HG03571 (cell line): Measurements from ENCODE around the gene IMPA2.

Source experiments
- ATAC-seq: cut with Tn5 transposase; IDR thresholded peaks from one replicate; pipeline ENCODE4 v1.9.1; 2021; ENCODE audit not compliant: unreplicated experiment

The IMPA2 gene

GRCh38 chr18:12046046-12046750, 64.9 kb downstream of the IMPA2 start:
- no peak for ATAC-seq

GRCh38 chr18:12046751-12047335, 65.5 kb downstream of the IMPA2 start:
- no peak for ATAC-seq

GRCh38 chr18:12048010-12048826, 66.9 kb downstream of the IMPA2 start:
- ATAC-seq, result no peak

DNA sequence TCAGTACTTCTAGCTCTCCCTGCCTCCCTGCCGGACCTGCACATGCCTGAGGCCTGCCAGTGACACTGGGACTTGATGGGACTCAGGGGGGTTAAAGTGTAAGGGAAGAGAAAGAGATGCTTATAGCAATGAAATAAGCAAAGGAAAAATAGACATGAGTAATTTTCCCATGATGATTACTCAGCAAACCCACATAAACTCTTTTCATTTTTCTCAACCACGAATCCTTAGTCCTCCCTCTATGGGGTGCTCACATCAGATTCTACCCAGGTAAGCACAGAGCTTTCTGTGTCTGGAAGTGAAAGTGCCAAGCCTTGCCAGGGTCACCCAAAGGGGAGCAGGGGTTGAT, 67.5 kb downstream of the IMPA2 start:
- ATAC-seq, result no peak

GRCh38 chr18:12049978-12050811, 68.9 kb downstream of the IMPA2 start:
- peak; percentile 91 for ATAC-seq

GRCh38 chr18:12052866-12053265, 71.6 kb downstream of the IMPA2 start:
- ATAC-seq, result no peak

DNA sequence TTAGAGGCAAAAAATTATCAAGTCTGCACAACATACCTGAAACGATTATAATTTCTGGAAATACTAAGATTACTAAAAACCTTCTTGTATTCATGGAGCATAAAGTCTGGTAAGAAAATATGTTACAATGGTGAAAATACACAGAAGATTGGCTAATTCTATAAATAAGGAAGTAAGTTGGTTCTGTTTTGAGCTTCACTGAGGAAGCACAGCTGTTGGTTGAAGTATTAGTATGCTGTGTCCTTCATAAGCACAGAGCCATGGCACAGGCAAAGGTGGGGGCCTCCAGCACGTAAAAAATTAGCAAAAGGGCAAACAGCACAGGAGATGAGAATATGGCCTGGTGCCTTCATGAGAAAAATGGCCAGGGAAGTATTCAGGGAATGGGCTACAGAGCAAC, 72.0 kb downstream of the IMPA2 start:
- peak; percentile 44 for ATAC-seq

DNA sequence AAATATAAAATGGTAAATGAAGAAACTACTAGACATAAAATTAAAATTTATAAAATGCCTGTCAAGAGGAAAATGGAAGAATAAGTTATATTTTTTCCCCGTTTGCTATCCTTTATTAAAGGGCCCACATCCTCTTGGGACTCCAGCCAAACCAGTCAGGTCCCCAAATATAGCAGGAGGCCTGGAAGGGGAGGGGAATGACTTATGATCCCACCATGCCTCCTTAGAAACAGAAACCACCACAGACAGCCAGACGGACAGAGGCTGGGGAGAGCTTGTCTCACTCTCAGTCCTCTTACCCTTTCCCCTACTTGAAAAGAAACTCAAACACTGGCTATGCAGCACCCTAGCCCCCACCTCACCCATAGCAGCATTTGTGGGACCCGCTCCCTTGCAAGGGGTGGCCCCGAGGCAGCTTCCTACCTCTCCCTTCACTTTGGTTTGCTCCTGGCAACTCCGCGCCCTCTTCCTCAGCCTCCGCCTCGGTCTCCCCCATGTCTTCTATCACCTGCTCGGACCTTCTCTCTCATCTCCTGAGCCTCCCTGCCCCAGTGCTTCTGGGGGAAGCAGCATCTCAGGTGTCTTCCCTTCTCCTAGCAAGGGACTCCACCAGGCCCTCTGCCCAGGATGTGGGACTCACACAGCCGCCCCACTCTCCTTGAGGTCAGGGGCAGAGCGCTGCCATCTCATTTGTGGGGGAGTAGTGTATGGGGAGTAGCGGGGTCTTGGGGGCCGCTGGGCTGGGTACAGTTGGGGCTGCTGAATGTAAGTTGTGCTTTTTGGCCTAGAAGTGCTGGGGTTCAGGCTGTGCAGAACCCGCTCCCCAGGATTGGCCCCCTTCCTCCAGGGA, 75.0 kb downstream of the IMPA2 start:
- no peak for ATAC-seq

- ATAC-seq, result no peak
These were observed 75.6 kb downstream of the IMPA2 start for GRCh38 chr18:12056884-12057402.

DNA sequence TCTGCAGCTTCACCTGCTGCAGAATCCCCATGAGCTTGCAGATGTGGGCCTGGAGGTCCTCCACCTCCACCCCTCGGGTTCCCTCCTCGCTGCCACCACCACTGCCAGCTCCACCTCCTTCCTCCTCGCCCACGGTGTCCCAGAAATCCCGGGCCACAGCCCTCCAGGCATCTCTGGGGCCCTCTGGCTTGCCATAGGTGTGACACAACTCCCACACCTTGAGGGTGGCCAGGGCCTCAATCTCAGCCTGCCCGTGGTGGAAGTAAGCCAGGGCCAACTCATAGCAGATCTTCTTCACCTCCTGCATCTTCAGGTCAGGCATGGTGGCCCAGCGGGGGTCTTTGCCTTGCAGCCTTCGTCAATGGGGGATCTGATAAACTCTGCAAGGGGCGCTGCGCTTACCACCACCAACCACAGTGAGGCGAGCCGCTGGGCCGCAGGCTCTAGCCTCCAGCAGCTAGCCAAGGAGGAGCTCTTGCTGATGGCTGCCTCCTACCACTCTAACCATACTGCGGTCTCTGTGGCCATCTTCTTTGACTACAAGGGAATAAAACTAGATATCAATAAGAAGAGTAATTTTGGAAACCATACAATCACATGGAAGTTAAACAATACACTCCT, 76.2 kb downstream of the IMPA2 start:
- no peak for ATAC-seq

DNA sequence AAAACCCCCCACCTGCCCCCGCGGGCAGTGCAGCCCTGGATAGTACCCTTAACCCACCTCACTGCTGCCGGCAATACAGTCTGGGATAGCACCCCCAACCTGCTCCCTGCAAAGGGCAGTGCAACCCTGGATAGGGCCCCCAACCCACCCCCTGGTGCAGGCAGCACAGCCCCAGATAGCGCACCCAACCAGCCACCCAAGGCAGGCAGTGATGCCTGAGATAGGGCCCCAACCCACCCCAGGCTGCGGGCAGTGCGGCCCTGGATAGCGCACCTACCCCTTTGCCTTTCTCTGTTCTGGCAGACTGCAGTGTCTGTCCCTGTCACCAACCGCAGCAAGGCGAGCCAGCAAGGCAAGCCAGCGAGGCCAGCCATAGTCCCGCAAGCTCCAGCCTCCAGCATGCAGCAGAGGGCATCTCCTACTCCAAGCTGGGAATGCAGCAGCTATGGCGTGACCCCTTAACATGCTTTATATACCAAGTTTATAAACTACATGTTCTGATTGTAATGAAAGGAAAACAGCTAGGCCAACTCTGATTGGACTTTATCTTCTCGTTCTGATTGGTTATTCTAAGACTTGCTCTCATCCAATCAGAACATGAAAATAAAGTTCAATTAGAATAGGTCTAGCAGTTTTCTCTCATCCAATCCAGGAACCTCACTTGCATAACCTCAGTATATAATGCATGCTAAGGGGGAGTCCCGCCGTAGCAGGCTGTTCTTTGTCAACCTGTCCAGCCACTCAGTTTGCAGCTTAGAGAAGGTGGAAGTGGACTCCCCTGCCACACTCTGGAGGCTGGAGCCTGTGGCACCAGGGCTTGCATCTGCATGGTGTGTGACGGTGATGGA, 78.3 kb downstream of the IMPA2 start:
- no peak for ATAC-seq

DNA sequence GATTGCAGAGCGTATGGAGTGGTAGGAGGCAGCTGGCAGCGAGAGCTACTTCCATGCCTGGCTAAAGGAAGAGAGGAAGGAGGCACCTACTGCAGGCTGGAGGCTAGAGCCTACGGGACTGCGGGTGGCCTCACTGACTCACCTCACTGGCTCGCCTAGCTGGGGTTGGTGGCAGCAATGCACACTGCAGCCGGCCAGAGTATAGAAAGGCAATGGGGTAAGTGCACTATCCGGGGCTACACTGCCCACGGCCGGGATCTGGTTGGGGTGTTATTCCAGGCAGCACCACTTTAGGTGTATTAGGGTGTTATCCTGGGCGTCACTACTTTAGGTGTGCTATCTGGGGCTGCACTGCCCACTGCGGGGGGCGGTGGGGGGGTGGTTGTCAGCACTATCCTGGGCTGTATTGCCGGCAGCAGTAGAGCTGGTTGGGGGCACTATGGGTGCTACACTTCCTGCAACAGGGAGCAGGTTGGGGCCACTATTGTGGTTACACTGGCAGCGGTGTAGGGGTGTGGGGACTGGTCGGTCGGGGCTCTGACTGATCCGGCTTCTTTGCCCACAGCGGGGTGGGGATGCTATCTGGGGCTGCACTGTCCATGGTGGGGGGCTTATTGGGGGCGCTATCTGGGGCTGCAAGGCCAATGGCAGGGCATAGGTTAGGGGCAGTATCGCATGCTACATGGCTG, 79.0 kb downstream of the IMPA2 start:
- ATAC-seq, result no peak

GRCh38 chr18:12061685-12062084, 80.4 kb downstream of the IMPA2 start:
- ATAC-seq, result no peak

DNA sequence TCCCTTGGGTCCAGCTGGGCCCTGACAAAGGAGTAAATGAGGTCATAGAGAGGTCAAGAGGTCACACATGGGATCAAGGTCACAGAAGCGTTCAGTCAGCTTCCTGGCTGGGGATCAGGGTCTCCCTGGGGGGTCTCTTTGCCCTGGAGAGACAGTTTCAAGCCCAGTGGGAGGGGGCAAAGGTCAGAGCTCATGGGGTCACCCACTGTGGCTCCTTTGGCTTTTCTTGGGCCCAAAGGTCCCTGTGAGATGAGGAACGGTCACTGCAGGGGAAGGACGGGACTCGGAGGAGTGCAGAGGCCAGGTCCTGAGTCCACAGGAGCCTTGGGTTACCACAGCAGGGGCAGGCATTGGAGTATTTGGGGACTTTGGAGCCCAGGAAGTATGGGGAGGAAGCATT, 81.7 kb downstream of the IMPA2 start:
- ATAC-seq, result no peak

- ATAC-seq, result no peak
These were observed 82.9 kb downstream of the IMPA2 start for GRCh38 chr18:12064086-12064763.

- ATAC-seq, result no peak
These were observed 84.1 kb downstream of the IMPA2 start for GRCh38 chr18:12065397-12065796.

- ATAC-seq, result no peak
These were observed 85.7 kb downstream of the IMPA2 start for GRCh38 chr18:12066910-12067511.
